ENCODE data around the gene CD151.

The CD151 gene

GRCh38 chr11:821512-822371 is 11.0 kb upstream of the CD151 start:
- Histone ChIP-seq H3K9ac (ENCODE audit: low read length) (no peak overlapping the region), H3K79me2 (ENCODE audit: control insufficient read depth, insufficient read depth, low read length) (no peaks in the 10 kb centered on the region), H2BK5ac (ENCODE audit: low read length) (no peak overlapping the region), H3K4me3 (ENCODE audit: low read length) (no peak overlapping the region), H2BK120ac (ENCODE audit: low read depth, low read length) (no peak overlapping the region), H3K36me3 (ENCODE audit: control insufficient read depth, insufficient read depth, low read length) (no peaks in the 10 kb centered on the region), H3K56ac (ENCODE audit: low read length) (no peak overlapping the region), H3K4me1 (ENCODE audit: control insufficient read depth, low read depth, low read length) (peaks cover 4% of the 10 kb centered on the region), H3K4ac (ENCODE audit: low read depth, low read length) (no peak overlapping the region), H4K8ac (ENCODE audit: low read depth, low read length) (no peak overlapping the region), H3K27ac (ENCODE audit: low read depth, low read length) (no peak overlapping the region), H3K23ac (ENCODE audit: low read length) (no peak overlapping the region), H3K79me1 (ENCODE audit: low read length) (peaks cover 4% of the 10 kb centered on the region), H2BK15ac (replicated peaks; ENCODE audit: low read depth) (no peak overlapping the region), H4K5ac (ENCODE audit: low read length) (no peak overlapping the region), H2AK5ac (ENCODE audit: low read length) (no peak overlapping the region), H3K4me2 (ENCODE audit: low read length) (no peak overlapping the region), H3K27me3 (ENCODE audit: insufficient read depth, low read length, poor library complexity) (no peaks in the 10 kb centered on the region), H3K18ac (ENCODE audit: low read length) (no peak overlapping the region)
- WGBS (ENCODE audit: extremely low coverage, insufficient coverage, low lambda C conversion rate) = no CpG with 5 or more reads among the region's 22 CpGs
- no peak for DNase-seq

GRCh38 chr11:823441-824291 is 9.1 kb upstream of the CD151 start:
- Histone ChIP-seq H4K8ac (ENCODE audit: low read depth, low read length) (no peak overlapping the region), H2BK120ac (ENCODE audit: low read depth, low read length) (no peak overlapping the region), H2BK15ac (replicated peaks; ENCODE audit: low read depth) (no peak overlapping the region), H3K18ac (ENCODE audit: low read length) (no peak overlapping the region), H3K79me1 (ENCODE audit: low read length) (peaks cover 4% of the 10 kb centered on the region), H3K4me1 (ENCODE audit: control insufficient read depth, low read depth, low read length) (peaks cover 1% of the 10 kb centered on the region), H3K27ac (ENCODE audit: low read depth, low read length) (no peak overlapping the region), H2AK5ac (ENCODE audit: low read length) (no peak overlapping the region), H2BK5ac (ENCODE audit: low read length) (no peak overlapping the region), H3K9ac (ENCODE audit: low read length) (no peak overlapping the region), H3K4ac (ENCODE audit: low read depth, low read length) (no peak overlapping the region), H3K4me3 (ENCODE audit: low read length) (no peak overlapping the region), H3K4me2 (ENCODE audit: low read length) (no peak overlapping the region), H3K56ac (ENCODE audit: low read length) (no peak overlapping the region), H3K79me2 (ENCODE audit: control insufficient read depth, insufficient read depth, low read length) (no peaks in the 10 kb centered on the region), H4K5ac (ENCODE audit: low read length) (no peak overlapping the region), H3K27me3 (ENCODE audit: insufficient read depth, low read length, poor library complexity) (no peaks in the 10 kb centered on the region), H3K23ac (ENCODE audit: low read length) (no peak overlapping the region), H3K36me3 (ENCODE audit: control insufficient read depth, insufficient read depth, low read length) (no peaks in the 10 kb centered on the region)
- no peak for DNase-seq
- no CpG with 5 or more reads among the region's 53 CpGs for WGBS (ENCODE audit: extremely low coverage, insufficient coverage, low lambda C conversion rate)

- Histone ChIP-seq H3K18ac (ENCODE audit: low read length) (no peak overlapping the region), H3K9ac (ENCODE audit: low read length) (no peak overlapping the region), H3K79me1 (ENCODE audit: low read length) (peaks cover 4% of the 10 kb centered on the region), H3K27me3 (ENCODE audit: insufficient read depth, low read length, poor library complexity) (no peaks in the 10 kb centered on the region), H4K5ac (ENCODE audit: low read length) (no peak overlapping the region), H2BK120ac (ENCODE audit: low read depth, low read length) (no peak overlapping the region), H3K23ac (ENCODE audit: low read length) (no peak overlapping the region), H3K36me3 (ENCODE audit: control insufficient read depth, insufficient read depth, low read length) (no peaks in the 10 kb centered on the region), H3K4me2 (ENCODE audit: low read length) (no peak overlapping the region), H3K4me3 (ENCODE audit: low read length) (no peak overlapping the region), H3K4me1 (ENCODE audit: control insufficient read depth, low read depth, low read length) (peaks cover under 1% of the 10 kb centered on the region), H3K4ac (ENCODE audit: low read depth, low read length) (no peak overlapping the region), H3K27ac (ENCODE audit: low read depth, low read length) (no peak overlapping the region), H2AK5ac (ENCODE audit: low read length) (no peak overlapping the region), H3K56ac (ENCODE audit: low read length) (no peak overlapping the region), H2BK5ac (ENCODE audit: low read length) (no peak overlapping the region), H3K79me2 (ENCODE audit: control insufficient read depth, insufficient read depth, low read length) (no peaks in the 10 kb centered on the region), H4K8ac (ENCODE audit: low read depth, low read length) (no peak overlapping the region), H2BK15ac (replicated peaks; ENCODE audit: low read depth) (no peak overlapping the region)
- no peak for DNase-seq
- WGBS (ENCODE audit: extremely low coverage, insufficient coverage, low lambda C conversion rate) = no CpG with 5 or more reads among the region's 59 CpGs
Observed at GRCh38 chr11:824292-824880, 8.4 kb upstream of the CD151 start.

GRCh38 chr11:824942-825341 is 7.8 kb upstream of the CD151 start:
- Histone ChIP-seq H3K36me3 (ENCODE audit: control insufficient read depth, insufficient read depth, low read length) (no peaks in the 10 kb centered on the region), H2BK5ac (ENCODE audit: low read length) (no peak overlapping the region), H4K8ac (ENCODE audit: low read depth, low read length) (no peak overlapping the region), H3K18ac (ENCODE audit: low read length) (no peak overlapping the region), H3K56ac (ENCODE audit: low read length) (no peak overlapping the region), H4K5ac (ENCODE audit: low read length) (no peak overlapping the region), H3K4me3 (ENCODE audit: low read length) (no peak overlapping the region), H3K79me2 (ENCODE audit: control insufficient read depth, insufficient read depth, low read length) (no peaks in the 10 kb centered on the region), H3K9ac (ENCODE audit: low read length) (no peak overlapping the region), H2BK15ac (replicated peaks; ENCODE audit: low read depth) (no peak overlapping the region), H3K79me1 (ENCODE audit: low read length) (peaks cover 4% of the 10 kb centered on the region), H3K27me3 (ENCODE audit: insufficient read depth, low read length, poor library complexity) (no peaks in the 10 kb centered on the region), H3K27ac (ENCODE audit: low read depth, low read length) (no peak overlapping the region), H3K23ac (ENCODE audit: low read length) (no peak overlapping the region), H2AK5ac (ENCODE audit: low read length) (no peak overlapping the region), H3K4me2 (ENCODE audit: low read length) (no peak overlapping the region), H3K4ac (ENCODE audit: low read depth, low read length) (no peak overlapping the region), H3K4me1 (ENCODE audit: control insufficient read depth, low read depth, low read length) (peaks cover 5% of the 10 kb centered on the region), H2BK120ac (ENCODE audit: low read depth, low read length) (no peak overlapping the region)
- WGBS (ENCODE audit: extremely low coverage, insufficient coverage, low lambda C conversion rate) = no CpG with 5 or more reads among the region's 11 CpGs
- DNase-seq = no peak

GRCh38 chr11:825366-826226 is 7.2 kb upstream of the CD151 start:
- H3K4me2 ChIP-seq (ENCODE audit: low read length) = no peak overlapping the region
- no peak overlapping the region for H2BK5ac ChIP-seq (ENCODE audit: low read length)
- WGBS (ENCODE audit: extremely low coverage, insufficient coverage, low lambda C conversion rate) = no CpG with 5 or more reads among the region's 12 CpGs
- H3K18ac ChIP-seq (ENCODE audit: low read length) = no peak overlapping the region
- peaks cover 5% of the 10 kb centered on the region for H3K4me1 ChIP-seq (ENCODE audit: control insufficient read depth, low read depth, low read length)
- DNase-seq = no peak
- H2BK120ac ChIP-seq (ENCODE audit: low read depth, low read length) = no peak overlapping the region
- no peak overlapping the region for H3K9ac ChIP-seq (ENCODE audit: low read length)
- H3K23ac ChIP-seq (ENCODE audit: low read length) = no peak overlapping the region
- no peak overlapping the region for H4K8ac ChIP-seq (ENCODE audit: low read depth, low read length)
- no peak overlapping the region for H3K4ac ChIP-seq (ENCODE audit: low read depth, low read length)
- H3K27ac ChIP-seq (ENCODE audit: low read depth, low read length) = no peak overlapping the region
- H2BK15ac ChIP-seq (replicated peaks; ENCODE audit: low read depth) = no peak overlapping the region
- no peak overlapping the region for H3K4me3 ChIP-seq (ENCODE audit: low read length)
- no peaks in the 10 kb centered on the region for H3K79me2 ChIP-seq (ENCODE audit: control insufficient read depth, insufficient read depth, low read length)
- H3K27me3 ChIP-seq (ENCODE audit: insufficient read depth, low read length, poor library complexity) = peaks cover under 1% of the 10 kb centered on the region
- H3K79me1 ChIP-seq (ENCODE audit: low read length) = peaks cover 4% of the 10 kb centered on the region
- no peak overlapping the region for H4K5ac ChIP-seq (ENCODE audit: low read length)
- H2AK5ac ChIP-seq (ENCODE audit: low read length) = no peak overlapping the region
- no peak overlapping the region for H3K56ac ChIP-seq (ENCODE audit: low read length)
- H3K36me3 ChIP-seq (ENCODE audit: control insufficient read depth, insufficient read depth, low read length) = no peaks in the 10 kb centered on the region

All from mesendoderm (in vitro differentiated cells).